Activated naive CD8-positive, alpha-beta T cell treated with anti-CD3 and anti-CD28 coated beads, Interleukin-2, amount 50 U/mL, for 16 hours (primary cell): ENCODE results near the gene CLTC.

Source experiments
- DNase-seq: peaks from one replicate; pipeline ENCODE4 v3.0.0-alpha.2; 2020; ENCODE audit warnings: low read depth, low spot score

CLTC gene

DNA sequence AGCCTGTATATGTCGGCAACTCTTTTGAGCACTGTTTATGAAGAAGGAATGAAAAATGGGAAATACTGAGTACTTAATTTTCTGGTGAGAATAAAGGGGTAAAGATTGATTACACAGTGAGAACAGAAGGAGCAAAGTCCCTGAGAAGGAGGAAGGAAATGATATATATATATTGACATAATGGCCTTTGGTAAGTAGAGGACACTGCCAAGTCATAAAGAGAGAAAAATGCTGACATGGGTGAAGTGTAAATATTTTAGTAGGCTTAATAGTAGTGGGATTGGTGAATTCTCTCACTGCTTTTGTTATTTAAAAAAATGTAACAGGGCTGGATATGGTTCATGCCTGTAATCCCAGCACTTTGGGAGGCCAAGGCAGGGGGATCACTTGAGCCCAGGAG lies 103.9 kb downstream of the CLTC start:
- DNase-seq: no peak

DNA sequence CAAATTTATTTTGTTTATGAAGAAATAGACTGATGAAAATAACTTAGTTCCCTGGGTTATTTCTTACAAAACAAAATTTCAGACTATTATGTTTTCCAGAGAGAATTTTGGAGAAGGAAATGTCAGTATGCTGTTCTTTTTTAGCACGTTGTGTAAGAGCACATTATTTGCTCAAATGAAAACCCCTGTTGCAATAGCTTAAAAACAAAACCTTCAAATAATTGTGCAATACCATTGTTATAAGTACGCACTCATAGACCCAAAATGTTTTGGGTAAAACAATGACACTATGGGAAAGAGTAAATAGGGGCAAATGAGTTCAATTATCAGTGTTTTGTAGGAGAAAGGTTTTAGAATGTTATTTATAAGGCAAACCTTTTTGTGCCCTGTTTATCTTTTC lies 106.0 kb downstream of the CLTC start:
- no peak for DNase-seq

DNA sequence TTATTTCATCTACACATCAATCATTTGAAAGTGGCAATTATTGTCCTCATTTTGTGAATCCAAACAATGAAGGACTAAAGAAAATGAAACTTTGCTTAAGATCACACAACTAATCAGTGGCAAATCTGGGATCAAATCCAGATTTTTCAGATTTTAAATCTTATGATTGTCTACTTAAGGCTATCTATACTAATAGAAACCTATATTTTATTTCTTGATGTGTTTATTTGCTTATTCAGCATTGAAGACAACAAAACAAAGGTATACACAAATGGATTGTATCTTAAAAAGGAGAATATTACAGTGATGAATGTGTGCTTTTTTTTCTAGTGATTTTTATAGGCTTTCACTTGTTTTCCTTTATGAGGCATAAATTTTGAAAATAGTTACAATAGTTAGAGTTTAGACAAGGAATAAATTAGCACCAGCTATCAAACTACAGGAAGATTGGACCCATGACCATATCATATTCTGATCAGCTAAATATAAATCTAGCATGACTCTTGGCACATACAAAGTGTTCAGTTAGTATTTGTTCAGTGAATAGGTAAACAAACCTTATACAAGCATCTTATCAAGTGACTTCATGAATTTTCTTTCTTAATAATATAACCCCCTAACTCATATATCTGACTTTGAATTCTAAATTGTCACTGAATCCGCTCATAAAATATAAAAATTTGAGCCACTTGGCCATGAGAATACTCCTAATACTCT lies 108.3 kb downstream of the CLTC start:
- no peak for DNase-seq

DNA sequence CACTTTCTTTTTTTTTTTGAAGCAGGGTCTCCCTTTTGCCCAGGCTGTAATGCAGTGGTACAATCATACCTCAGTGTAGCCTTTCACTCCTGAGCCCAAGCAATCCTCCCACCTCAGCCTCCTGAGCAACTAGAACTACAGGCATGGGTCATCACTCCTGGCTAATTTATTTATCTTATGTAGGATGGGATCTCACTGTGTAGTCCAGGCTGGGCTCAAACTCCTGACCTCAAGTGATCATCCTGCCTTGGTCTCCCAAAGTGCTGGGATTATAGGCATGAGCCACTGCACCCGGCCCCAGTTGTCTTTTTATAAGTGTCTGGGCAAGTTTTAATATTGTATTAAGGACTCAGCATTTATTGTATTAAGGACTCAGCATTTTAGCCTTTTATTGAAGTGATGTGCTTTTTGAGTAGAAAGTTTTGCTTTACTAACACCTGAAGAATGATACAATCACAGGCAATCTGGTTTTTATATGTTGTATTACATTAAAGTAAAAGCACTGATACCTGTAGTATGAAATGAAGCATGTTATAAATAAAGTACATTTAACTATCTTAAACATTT lies 110.7 kb downstream of the CLTC start:
- DNase-seq: no peak

DNA sequence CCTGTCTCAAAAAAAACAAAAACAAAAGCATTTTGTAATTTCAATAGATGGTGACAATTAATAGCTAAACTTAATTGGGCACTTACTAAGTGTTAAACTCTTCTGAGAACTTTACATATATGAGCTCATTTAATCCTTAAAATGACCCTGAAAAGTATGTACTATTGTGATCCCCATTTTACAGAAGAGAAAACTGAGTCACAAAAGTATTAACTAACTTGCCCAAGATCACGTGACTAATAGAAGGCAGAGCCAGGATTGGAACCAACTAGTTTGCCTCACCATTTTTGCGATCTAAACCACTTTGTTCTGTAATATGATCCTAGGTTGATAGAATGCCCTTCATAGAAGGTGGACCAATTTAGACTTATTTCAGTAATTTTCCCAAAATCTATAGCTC lies 114.0 kb downstream of the CLTC start:
- no peak for DNase-seq

DNA sequence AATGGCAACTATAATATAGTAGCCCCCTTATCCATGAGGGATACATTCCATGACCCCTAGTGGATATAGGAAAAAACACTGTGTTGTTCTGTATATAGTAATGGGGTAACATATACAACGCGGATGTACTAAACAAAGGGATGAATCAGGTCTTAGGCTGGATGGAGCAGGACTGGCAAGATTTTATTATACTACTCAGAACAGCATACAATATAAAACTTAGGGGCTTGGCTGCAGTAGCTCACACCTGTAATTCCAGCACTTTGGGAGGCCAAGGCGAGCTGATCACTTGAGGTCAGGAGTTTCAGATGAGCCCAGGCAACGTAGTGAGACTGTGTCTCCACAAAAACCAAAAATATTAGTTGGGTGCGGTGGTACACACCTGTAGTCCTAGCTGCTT lies 114.5 kb downstream of the CLTC start:
- DNase-seq: no peak

DNA sequence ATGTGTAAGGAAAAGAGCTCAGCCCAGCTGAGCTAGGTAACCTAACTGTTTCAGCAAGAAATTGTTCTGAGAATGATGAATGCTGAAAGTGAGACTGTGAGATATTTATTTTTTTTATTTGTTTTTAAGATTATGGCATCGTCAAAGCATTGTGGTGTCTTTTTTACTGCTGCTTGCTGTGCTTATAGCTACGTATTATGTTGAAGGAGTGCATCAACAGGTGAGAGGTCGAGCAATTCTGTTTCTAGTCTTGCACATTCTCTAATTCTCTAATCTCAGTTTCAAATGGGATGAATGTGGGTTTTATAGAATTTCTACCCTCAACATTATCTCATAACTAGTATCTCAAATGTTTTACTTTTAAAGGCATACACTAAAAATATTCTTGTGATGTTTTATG lies 117.6 kb downstream of the CLTC start:
- no peak for DNase-seq

DNA sequence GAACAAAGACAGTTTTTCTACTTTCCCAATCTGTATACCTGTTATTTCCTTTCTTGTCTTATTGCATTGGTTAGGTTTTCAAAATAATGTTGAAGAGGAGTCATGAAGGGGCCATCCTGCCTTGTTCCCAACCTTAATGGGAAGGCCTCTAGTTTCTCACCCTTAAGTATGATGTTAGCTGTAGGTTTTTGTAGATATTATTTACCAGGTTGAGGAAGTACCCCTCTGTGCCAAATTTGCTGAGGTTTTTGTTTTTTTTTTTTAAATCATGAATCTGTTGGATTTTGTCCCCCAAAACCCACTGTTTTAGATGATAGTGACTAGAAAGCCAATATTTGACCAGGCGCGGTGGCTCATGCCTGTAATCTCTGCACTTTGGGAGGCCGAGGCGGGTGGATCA lies 124.1 kb downstream of the CLTC start:
- DNase-seq: no peak

DNA sequence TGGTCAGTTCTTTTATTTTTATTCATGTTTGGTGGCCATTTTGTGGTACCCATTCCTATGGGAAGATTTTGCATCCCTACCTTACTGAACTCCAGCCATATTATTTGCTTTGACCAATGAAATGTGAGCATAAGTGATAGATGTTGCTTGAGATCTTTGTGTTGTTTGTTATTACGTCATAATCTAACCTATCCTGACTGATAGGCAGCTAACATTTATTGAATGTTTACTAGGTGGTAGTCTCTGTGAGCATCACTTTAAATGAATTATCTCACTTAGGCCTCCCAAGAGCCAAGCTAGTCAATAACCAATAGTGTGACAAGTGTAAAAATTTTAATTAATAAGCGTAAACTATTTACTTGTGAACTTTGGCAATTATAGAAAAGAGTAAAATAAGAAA lies 125.3 kb downstream of the CLTC start:
- DNase-seq: no peak
